GM12891 (cell line): ENCODE data around the gene UCP3.

Source experiments
- DNase-seq: peaks from one replicate; pipeline ENCODE4 v3.0.0; 2011; ENCODE audit warnings: low spot score; ENCODE audit not compliant: insufficient read length
- FAIRE-seq: peaks from 2 replicates; lab custom pipeline; 2011; peaks lifted over from hg19 to GRCh38; lab: Jason Lieb, UNC
- PAX5 ChIP-seq: IDR thresholded peaks from 2 replicates; pipeline ENCODE4 v1.6.1; 2011; ENCODE audit warnings: low read length, moderate library complexity, mild to moderate bottlenecking; ENCODE audit not compliant: insufficient read depth, severe bottlenecking
- POLR2A ChIP-seq: IDR thresholded peaks from 2 replicates; pipeline ENCODE4 v1.6.1; 2011; ENCODE audit warnings: low read depth, low read length, control low read depth
- POLR2AphosphoS5 ChIP-seq: IDR thresholded peaks from 2 replicates; pipeline ENCODE4 v1.6.1; 2011; ENCODE audit warnings: low read depth, low read length, control low read depth
- POU2F2 ChIP-seq: IDR thresholded peaks from 2 replicates; pipeline ENCODE4 v1.6.1; 2011; ENCODE audit warnings: low read depth, mild to moderate bottlenecking, control low read depth, low read length, moderate library complexity
- SPI1 ChIP-seq: IDR thresholded peaks from 2 replicates; pipeline ENCODE4 v1.6.1; 2011; ENCODE audit warnings: low read depth, low read length, control low read depth
- TAF1 ChIP-seq: IDR thresholded peaks from 2 replicates; pipeline ENCODE4 v1.6.1; 2011; ENCODE audit warnings: low read depth, low read length, control low read depth

UCP3 gene

GRCh38 chr11:73951797-73952196 is 57.1 kb downstream of the UCP3 start:
- FAIRE-seq (no peak), DNase-seq (no peak)
- TF ChIP-seq PAX5 (no peak), POU2F2 (no peak), POLR2A (no peak), SPI1 (no peak), POLR2AphosphoS5 (no peak), TAF1 (no peak)

GRCh38 chr11:73950869-73951710 is 57.8 kb downstream of the UCP3 start, which contains the start of gene DNAJB13:
Gene DNAJB13, plus strand, starts transcription at chr11:73951026. Its CDS starts 44 bp downstream, at chr11:73951070.
- TF ChIP-seq POLR2AphosphoS5: no peak
- TF ChIP-seq POLR2A: no peak
- TF ChIP-seq POU2F2: no peak
- TF ChIP-seq SPI1: peak; percentile 76
- no peak for TF ChIP-seq TAF1
- TF ChIP-seq PAX5: no peak
- DNase-seq: peak; percentile 70
- peak; percentile 90 for FAIRE-seq
